Measurements from ENCODE around the gene TCF21. TPM values are rescaled to one million over a fixed set of nuclear protein-coding genes. Genes with fewer than 3 reads are reported as not detected.

Gene TCF21
- total RNA-seq, 4 donors from 2014 or later, result 1.5 to 9.1 (median 4.7) TPM

GRCh38 chr6:133939778-133940667 is 51.1 kb downstream of the TCF21 start:
- Histone ChIP-seq H3K36me3 (no peaks in the 10 kb centered on the region), H3K27me3 (no peaks in the 10 kb centered on the region), H3K4me1 (no peaks in the 10 kb centered on the region), H3K27ac (no peak overlapping the region), H3K4me3 (no peak overlapping the region), H3K9me3 (no peaks in the 10 kb centered on the region)
- no peak for TF ChIP-seq CTCF (IDR thresholded peaks at IDR 0.05)
- TF ChIP-seq POLR2A (IDR thresholded peaks at IDR 0.05), result no peak
- no peak for DNase-seq
- intact Hi-C loops (cut with DNase I; ENCODE audit: low total_unique reads), result no loop called here

Other genes with a start within 250 kb of the TCF21 start
- gene TBPL1, start 64.1 kb downstream of the TCF21 start, total RNA-seq, result 10 to 100 TPM in 3 of 4 donors, 1 to 10 TPM in 1; 4.4 to 30.6 (median 19.7) TPM
- 1 to 10 TPM; 1.5 to 10.0 (median 2.4) TPM for gene SLC2A12, start 163.5 kb downstream of the TCF21 start, total RNA-seq